SK-N-SH (cell line): ENCODE measurements around the gene CAMKMT.
A peak's percentile ranks its signal among the peaks of the same experiment; 100 is the strongest.

Source experiments
- GABPA ChIP-seq: IDR thresholded peaks from 2 replicates; pipeline ENCODE4 v1.4.0; 2012; ENCODE audit warnings: low read depth, mild to moderate bottlenecking
- JUND ChIP-seq: IDR thresholded peaks from 2 replicates; pipeline ENCODE4 v1.4.0; 2012
- MEF2A ChIP-seq: IDR thresholded peaks from 2 replicates; pipeline ENCODE4 v1.4.0; 2012; ENCODE audit warnings: low read depth, borderline replicate concordance
- MXI1 ChIP-seq: IDR thresholded peaks from 2 replicates; pipeline ENCODE4 v1.6.1; 2012; ENCODE audit warnings: mild to moderate bottlenecking, low read depth, low read length, improper control_type of control experiment
- POLR2AphosphoS5 ChIP-seq: IDR thresholded peaks from 2 replicates; pipeline ENCODE4 v1.6.1; 2012; ENCODE audit warnings: low read depth, low read length
- RFX5 ChIP-seq: IDR thresholded peaks from 2 replicates; pipeline ENCODE4 v1.6.1; 2012; ENCODE audit warnings: mild to moderate bottlenecking, improper control_type of control experiment, low read length
- TAF1 ChIP-seq: IDR thresholded peaks from 2 replicates; pipeline ENCODE4 v1.6.1; 2012; ENCODE audit warnings: low read depth, mild to moderate bottlenecking, low read length, moderate library complexity, borderline replicate concordance
- YY1 ChIP-seq: IDR thresholded peaks from 2 replicates; pipeline ENCODE4 v1.4.0; 2012; ENCODE audit warnings: low read depth, mild to moderate bottlenecking
- TF ChIP-seq, protein P1 (sequence below): fragments of 200-600 bp; sonication (generic); IDR thresholded peaks from 2 replicates; pipeline ENCODE4 v1.6.1; 2017; ENCODE audit warnings: antibody characterized with exemption, mild to moderate bottlenecking, moderate library complexity
- TF ChIP-seq, protein P2 (sequence below): IDR thresholded peaks from 2 replicates; pipeline ENCODE4 v1.4.0; 2012; ENCODE audit warnings: low read depth

DNA sequence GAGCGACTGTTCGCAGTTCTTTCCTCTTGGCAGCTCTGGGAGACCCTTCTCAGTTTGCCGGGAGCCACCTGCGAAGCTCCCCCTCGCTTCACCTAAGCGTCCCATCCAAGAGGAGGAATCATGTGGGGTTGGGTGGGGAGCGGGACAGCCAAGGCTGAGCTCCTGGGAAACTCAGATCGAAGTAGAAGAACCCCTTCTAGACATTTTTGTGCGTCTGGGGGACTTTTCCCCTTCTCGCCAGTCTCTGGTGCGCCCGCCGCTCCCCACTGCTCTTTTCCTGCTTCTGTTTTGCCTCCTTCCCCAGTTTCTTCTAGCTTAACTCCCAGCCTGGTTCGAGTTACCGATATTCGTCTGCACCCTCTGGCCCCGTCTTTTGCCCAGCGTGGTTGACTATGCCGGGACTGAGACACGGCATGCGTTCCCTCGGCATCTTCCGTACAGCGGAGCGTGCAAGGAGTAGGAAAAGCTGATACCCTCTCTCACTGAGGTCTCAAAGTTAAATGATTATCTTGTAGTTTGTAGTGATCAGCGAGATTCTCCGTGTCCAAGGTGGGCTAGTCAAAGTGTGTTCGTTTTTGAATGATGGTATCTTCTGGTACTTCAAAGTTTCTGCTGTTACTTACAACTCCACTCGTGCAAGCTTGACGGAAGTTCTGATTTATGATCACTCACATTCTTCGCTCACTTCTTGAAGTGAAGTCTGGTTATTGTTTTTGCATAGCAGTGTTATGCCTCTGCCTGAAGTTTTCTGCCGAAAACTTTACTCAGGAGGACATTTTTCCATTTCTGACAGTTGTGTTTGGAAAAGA is 664 bp downstream of the CAMKMT start:
- TF ChIP-seq, protein P1, sequence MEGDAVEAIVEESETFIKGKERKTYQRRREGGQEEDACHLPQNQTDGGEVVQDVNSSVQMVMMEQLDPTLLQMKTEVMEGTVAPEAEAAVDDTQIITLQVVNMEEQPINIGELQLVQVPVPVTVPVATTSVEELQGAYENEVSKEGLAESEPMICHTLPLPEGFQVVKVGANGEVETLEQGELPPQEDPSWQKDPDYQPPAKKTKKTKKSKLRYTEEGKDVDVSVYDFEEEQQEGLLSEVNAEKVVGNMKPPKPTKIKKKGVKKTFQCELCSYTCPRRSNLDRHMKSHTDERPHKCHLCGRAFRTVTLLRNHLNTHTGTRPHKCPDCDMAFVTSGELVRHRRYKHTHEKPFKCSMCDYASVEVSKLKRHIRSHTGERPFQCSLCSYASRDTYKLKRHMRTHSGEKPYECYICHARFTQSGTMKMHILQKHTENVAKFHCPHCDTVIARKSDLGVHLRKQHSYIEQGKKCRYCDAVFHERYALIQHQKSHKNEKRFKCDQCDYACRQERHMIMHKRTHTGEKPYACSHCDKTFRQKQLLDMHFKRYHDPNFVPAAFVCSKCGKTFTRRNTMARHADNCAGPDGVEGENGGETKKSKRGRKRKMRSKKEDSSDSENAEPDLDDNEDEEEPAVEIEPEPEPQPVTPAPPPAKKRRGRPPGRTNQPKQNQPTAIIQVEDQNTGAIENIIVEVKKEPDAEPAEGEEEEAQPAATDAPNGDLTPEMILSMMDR, result 0 out of 2 replicates have a peak, but pooled peaks have one; percentile 0
- TF ChIP-seq POLR2AphosphoS5 (no peak), RFX5 (no peak), GABPA (no peak), MXI1 (peak; percentile 95), JUND (no peak), MEF2A (no peak), TAF1 (no peak), YY1 (no peak)
- TF ChIP-seq, protein P2, sequence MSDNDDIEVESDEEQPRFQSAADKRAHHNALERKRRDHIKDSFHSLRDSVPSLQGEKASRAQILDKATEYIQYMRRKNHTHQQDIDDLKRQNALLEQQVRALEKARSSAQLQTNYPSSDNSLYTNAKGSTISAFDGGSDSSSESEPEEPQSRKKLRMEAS, result peak; percentile 63; the same call in 1 of the 2 replicates
